ENCODE results near the gene TOP1. TPM values are rescaled to one million over a fixed set of nuclear protein-coding genes. Genes with fewer than 3 reads are reported as not detected.

TOP1 gene
- total and polyA plus RNA-seq, 2 of the 4 experiments (the other 2 are of a cell fraction): 14.0 to 21.5 TPM

- H4K8ac ChIP-seq (ENCODE audit: low read depth in 2 of 2, low read length in 2 of 2): no peak overlapping the region
- ATAC-seq (ENCODE audit: low read depth): no peak
- H3K56ac ChIP-seq (ENCODE audit: extremely low read depth, insufficient read depth, low read length): no peak overlapping the region
- in situ Hi-C loops (cut with MboI; ENCODE audit: low sequenced_read_pairs): no loop called here
- ChIA-PET CTCF (interaction anchor here (1.3 kb wide), 1 partner anchor 10 kb away, joined by 6 read pairs; no protein-coding TSS in a partner anchor), POLR2A (ENCODE audit: unreplicated experiment) (no interaction called here)
- H3K4me2 ChIP-seq (ENCODE audit: low read depth, low read length): no peak overlapping the region
- H2AK5ac ChIP-seq (ENCODE audit: low read depth, low read length): no peak overlapping the region
- H4K5ac ChIP-seq (ENCODE audit: low read depth, low read length): no peak overlapping the region
- H2AFZ ChIP-seq (replicated peaks; ENCODE audit: low read length, poor library complexity): no peak overlapping the region
- no peak overlapping the region for H2BK20ac ChIP-seq (ENCODE audit: low read depth, low read length)
- no peak overlapping the region for H3K4me3 ChIP-seq (ENCODE audit: insufficient read depth, low read depth, low read length)
- no peak overlapping the region for H2AK9ac ChIP-seq (replicated peaks; ENCODE audit: low read depth, low read length, poor library complexity)
- peaks cover 15% of the 10 kb centered on the region for H3K9me1 ChIP-seq (ENCODE audit: insufficient read depth, low read length)
- no peak overlapping the region for H3K23ac ChIP-seq (ENCODE audit: low read depth, low read length)
- TF ChIP-seq USF2 (IDR thresholded peaks at IDR 0.05; ENCODE audit: low read depth, low read length) (no peak), MAFK (IDR thresholded peaks at IDR 0.05; ENCODE audit: low read depth, low read length) (no peak), POLR2A (IDR thresholded peaks at IDR 0.05; ENCODE audit: low read depth, low read length) (no peak), MAZ (IDR thresholded peaks at IDR 0.05; ENCODE audit: borderline replicate concordance, low read depth, low read length) (no peak), RCOR1 (IDR thresholded peaks at IDR 0.05; ENCODE audit: insufficient replicate concordance, low read length) (no peak), NFE2L2 (IDR thresholded peaks at IDR 0.05; ENCODE audit: low read depth, low read length) (no peak), CEBPB (IDR thresholded peaks at IDR 0.05; ENCODE audit: low read depth, low read length) (no peak), MXI1 (IDR thresholded peaks at IDR 0.05; ENCODE audit: borderline replicate concordance, low read depth, low read length) (no peak), CHD1 (IDR thresholded peaks at IDR 0.05; ENCODE audit: low read depth, low read length) (no peak), FOS (IDR thresholded peaks at IDR 0.05; ENCODE audit: low read depth, low read length) (no peak), CTCF (conservative IDR thresholded peaks at IDR 0.05; ENCODE audit: low read depth, low read length) (no peak), RFX5 (IDR thresholded peaks at IDR 0.05; ENCODE audit: low read depth, low read length) (no peak), BHLHE40 (IDR thresholded peaks at IDR 0.05; ENCODE audit: low read depth, low read length) (no peak), SMC3 (IDR thresholded peaks at IDR 0.05; ENCODE audit: low read depth, low read length) (no peak), RAD21 (IDR thresholded peaks at IDR 0.05; ENCODE audit: low read length) (no peak), ELK1 (IDR thresholded peaks at IDR 0.05; ENCODE audit: borderline replicate concordance, low read depth, low read length) (no peak)
- H3K9me3 ChIP-seq (ENCODE audit: control insufficient read depth, insufficient read depth, low read length): no peaks in the 10 kb centered on the region
- H3K4me1 ChIP-seq (ENCODE audit: control insufficient read depth, insufficient read depth, low read length): peaks cover 19% of the 10 kb centered on the region
- H4K20me1 ChIP-seq (ENCODE audit: insufficient read depth, low read length): peaks cover 3% of the 10 kb centered on the region; the same call in 1 of the 2 replicates
- no peaks in the 10 kb centered on the region for H3K27me3 ChIP-seq (ENCODE audit: control insufficient read depth, insufficient read depth, low read length)
- H2BK120ac ChIP-seq (ENCODE audit: low read depth, low read length): no peak overlapping the region
- no CpG with 5 or more reads among the region's 2 CpGs for WGBS, 2 experiments (ENCODE audit: extremely low coverage in 2 of 2, insufficient read length in 1 of 2)
- dilution Hi-C loops (cut with HindIII; ENCODE audit: low sequenced_read_pairs, unreplicated experiment): no loop called here
- peaks cover 0 to 47% of the 10 kb centered on the region in 2 experiments; a peak in 3 of 4 replicates for H3K79me1 ChIP-seq (ENCODE audit: low read depth in 1 of 2, low read length in 2 of 2)
- H4K91ac ChIP-seq (ENCODE audit: insufficient read depth, low read depth, low read length): 0 out of 2 replicates have a peak overlapping the region, but pooled peaks have one; percentile 6
- no peak overlapping the region for H3K14ac ChIP-seq (replicated peaks; ENCODE audit: low read depth, low read length)
- H3K4ac ChIP-seq (ENCODE audit: low read depth, low read length): no peak overlapping the region
- H2BK5ac ChIP-seq (ENCODE audit: low read depth, low read length, poor library complexity, severe bottlenecking): no peak overlapping the region
- no peak overlapping the region for H3K18ac ChIP-seq (ENCODE audit: low read depth, low read length)
- H3K27ac ChIP-seq (ENCODE audit: insufficient read depth, low read length): no peak overlapping the region
- H3K36me3 ChIP-seq (ENCODE audit: control insufficient read depth, insufficient read depth, low read length): no peaks in the 10 kb centered on the region
- no TSS peak for BruUV-seq (replicated peaks)
- DNase-seq: no peak
- H3K9ac ChIP-seq (ENCODE audit: low read depth, low read length): no peak overlapping the region
- intact Hi-C loops (cut with micrococcal nuclease): no loop called here
- no peak overlapping the region for H2BK15ac ChIP-seq (ENCODE audit: low read depth, low read length)
Observed at GRCh38 chr20:41000628-41001027, 28.0 kb upstream of the TOP1 start.
